ENCODE results near the gene LRP11. TPM values are rescaled to one million over a fixed set of nuclear protein-coding genes. Genes with fewer than 3 reads are reported as not detected.

LRP11 gene
- total and polyA plus RNA-seq, 10 of the 15 experiments (the other 5 are each of a cell fraction or from before 2014, with no cell fraction given): under 0.01 to 0.23 (median 0.03) TPM; not detected in 6

DNA sequence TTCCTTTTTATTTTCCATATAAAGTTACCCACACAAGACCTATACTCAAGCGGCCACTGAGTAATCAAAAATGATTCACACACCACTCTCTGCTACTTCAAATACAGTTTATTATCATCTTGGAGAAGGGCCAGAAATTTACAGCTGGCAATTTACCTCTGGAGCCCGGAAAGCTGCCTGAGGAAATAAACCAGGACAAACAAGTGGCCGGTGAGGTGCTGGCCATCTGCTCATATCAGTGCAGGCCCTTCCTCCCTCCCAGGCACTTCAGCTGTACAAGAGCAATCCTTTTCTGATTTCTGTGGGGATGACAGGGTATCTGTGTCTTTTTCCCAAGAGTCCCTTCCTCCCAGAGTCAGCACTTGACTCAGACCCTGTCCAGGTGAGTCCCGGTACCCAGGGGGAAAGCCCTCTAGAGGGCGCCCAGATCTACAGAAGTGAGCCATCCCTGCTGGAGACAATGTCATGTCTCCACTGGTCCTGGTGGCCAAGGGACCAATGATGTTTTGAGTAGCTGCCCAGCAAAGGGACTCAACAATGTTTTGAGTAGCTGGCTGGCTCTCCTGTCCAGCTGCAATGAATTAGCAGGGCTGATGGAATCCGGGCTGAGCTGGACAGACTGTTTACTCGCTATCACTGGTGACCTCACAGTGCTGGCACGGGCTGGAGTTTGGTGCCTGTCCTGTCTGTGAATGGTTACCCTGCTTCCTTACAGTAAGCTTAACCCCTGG is 23.6 kb downstream of the LRP11 start:
- Histone ChIP-seq H3K79me2 (ENCODE audit: control insufficient read depth, insufficient read depth, low read length) (no peaks in the 10 kb centered on the region), H3K4me1 (ENCODE audit: control insufficient read depth, insufficient read depth, low read length) (no peaks in the 10 kb centered on the region), H2AFZ (ENCODE audit: control insufficient read depth, low read depth, low read length) (no peak overlapping the region), H3K9me3 (replicated peaks; ENCODE audit: control insufficient read depth, insufficient read depth, low read length) (no peaks in the 10 kb centered on the region), H3K27ac (ENCODE audit: control insufficient read depth, insufficient read depth) (no peak overlapping the region), H3K36me3 (ENCODE audit: control insufficient read depth in 2 of 2, insufficient read depth in 2 of 2, low read length in 1 of 2) (no peaks in the 10 kb centered on the region), H3K9ac (ENCODE audit: control insufficient read depth, insufficient read depth, low read length) (no peak overlapping the region), H3K27me3 (replicated peaks in 1 of 2; ENCODE audit: control insufficient read depth in 2 of 2, insufficient read depth in 2 of 2, low read length in 1 of 2) (peaks cover 0 to 1% of the 10 kb centered on the region in 2 experiments; a peak in 3 of 4 replicates), H3K4me2 (ENCODE audit: control insufficient read depth, insufficient read depth) (no peak overlapping the region), H4K20me1 (ENCODE audit: control insufficient read depth, insufficient read depth) (no peaks in the 10 kb centered on the region), H3K4me3 (no peak overlapping the region)
- DNase-seq (ENCODE audit: low read depth, low spot score): no peak
- intact Hi-C loops (cut with micrococcal nuclease; ENCODE audit: unreplicated experiment): no loop called here
- CTCF ChIA-PET: interaction anchor here (0.7 to 3.2 kb wide), 6 partner anchors 9 to 34 kb away, joined by 3 to 11 read pairs (median 4); no protein-coding TSS in a partner anchor
- POLR2A ChIA-PET: no interaction called here
- ATAC-seq: peak; percentile 86
- no peak for FAIRE-seq
- SMC1A ChIA-PET (ENCODE audit: uncharacterized antibody, unreplicated experiment): interaction anchor here (2.6 kb wide), 1 partner anchor 25 kb away, joined by 8 read pairs; no protein-coding TSS in a partner anchor
- in situ Hi-C loops (cut with MboI): loop anchor here (10.0 kb wide), 1 partner anchor 174 kb away; no protein-coding TSS in a partner anchor
- 54% methylated on average over 8 of the region's 8 CpGs for WGBS (ENCODE audit: insufficient coverage, insufficient replicate concordance, low lambda C conversion rate, missing lambda C conversion rate)
- no TSS peak for BruUV-seq (replicated peaks)
- TF ChIP-seq, protein P1, sequence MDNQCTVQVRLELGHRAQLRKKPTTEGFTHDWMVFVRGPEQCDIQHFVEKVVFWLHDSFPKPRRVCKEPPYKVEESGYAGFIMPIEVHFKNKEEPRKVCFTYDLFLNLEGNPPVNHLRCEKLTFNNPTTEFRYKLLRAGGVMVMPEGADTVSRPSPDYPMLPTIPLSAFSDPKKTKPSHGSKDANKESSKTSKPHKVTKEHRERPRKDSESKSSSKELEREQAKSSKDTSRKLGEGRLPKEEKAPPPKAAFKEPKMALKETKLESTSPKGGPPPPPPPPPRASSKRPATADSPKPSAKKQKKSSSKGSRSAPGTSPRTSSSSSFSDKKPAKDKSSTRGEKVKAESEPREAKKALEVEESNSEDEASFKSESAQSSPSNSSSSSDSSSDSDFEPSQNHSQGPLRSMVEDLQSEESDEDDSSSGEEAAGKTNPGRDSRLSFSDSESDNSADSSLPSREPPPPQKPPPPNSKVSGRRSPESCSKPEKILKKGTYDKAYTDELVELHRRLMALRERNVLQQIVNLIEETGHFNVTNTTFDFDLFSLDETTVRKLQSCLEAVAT (IDR thresholded peaks at IDR 0.05): no peak
- TF ChIP-seq SMC3 (IDR thresholded peaks at IDR 0.05; ENCODE audit: borderline replicate concordance, low read length) (peak; percentile 44; the same call in 1 of the 2 replicates), RAD21 (IDR thresholded peaks at IDR 0.05; ENCODE audit: insufficient read depth, low read depth, low read length) (peak; percentile 53)
- TF ChIP-seq, protein P2, sequence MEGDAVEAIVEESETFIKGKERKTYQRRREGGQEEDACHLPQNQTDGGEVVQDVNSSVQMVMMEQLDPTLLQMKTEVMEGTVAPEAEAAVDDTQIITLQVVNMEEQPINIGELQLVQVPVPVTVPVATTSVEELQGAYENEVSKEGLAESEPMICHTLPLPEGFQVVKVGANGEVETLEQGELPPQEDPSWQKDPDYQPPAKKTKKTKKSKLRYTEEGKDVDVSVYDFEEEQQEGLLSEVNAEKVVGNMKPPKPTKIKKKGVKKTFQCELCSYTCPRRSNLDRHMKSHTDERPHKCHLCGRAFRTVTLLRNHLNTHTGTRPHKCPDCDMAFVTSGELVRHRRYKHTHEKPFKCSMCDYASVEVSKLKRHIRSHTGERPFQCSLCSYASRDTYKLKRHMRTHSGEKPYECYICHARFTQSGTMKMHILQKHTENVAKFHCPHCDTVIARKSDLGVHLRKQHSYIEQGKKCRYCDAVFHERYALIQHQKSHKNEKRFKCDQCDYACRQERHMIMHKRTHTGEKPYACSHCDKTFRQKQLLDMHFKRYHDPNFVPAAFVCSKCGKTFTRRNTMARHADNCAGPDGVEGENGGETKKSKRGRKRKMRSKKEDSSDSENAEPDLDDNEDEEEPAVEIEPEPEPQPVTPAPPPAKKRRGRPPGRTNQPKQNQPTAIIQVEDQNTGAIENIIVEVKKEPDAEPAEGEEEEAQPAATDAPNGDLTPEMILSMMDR (IDR thresholded peaks at IDR 0.05 in 2 of 3, conservative IDR thresholded peaks at IDR 0.05 in 1 of 3; ENCODE audit: control insufficient read depth in 2 of 3, extremely low read depth in 1 of 3, insufficient read depth in 1 of 3, low read depth in 3 of 3, low read length in 3 of 3): peak; percentile 45 to 71 (median 68)
- RAD21 ChIA-PET (ENCODE audit: unreplicated experiment): no interaction called here
